OCI-LY7 (cell line): ENCODE measurements around the gene MUC22.
A peak's percentile ranks its signal among the peaks of the same experiment; 100 is the strongest.

Source experiments
- EZH2phosphoT487 ChIP-seq: fragments of 200-600 bp; sonication (generic); IDR thresholded peaks from 2 replicates; pipeline ENCODE4 v1.6.1; 2018; ENCODE audit warnings: low read depth, borderline replicate concordance, mild to moderate bottlenecking, mixed run types, antibody characterized with exemption, low read length, moderate library complexity, mixed read lengths
- TF ChIP-seq, protein P1 (sequence below): fragments of 200-600 bp; sonication (generic); conservative IDR thresholded peaks from 2 replicates; pipeline ENCODE4 v1.5.1; 2014; ENCODE audit warnings: mild to moderate bottlenecking, antibody characterized with exemption, low read length, moderate library complexity, mixed read lengths

GRCh38 chr6:31079656-31080261, 69.5 kb downstream of the MUC22 start:
- TF ChIP-seq, protein P1, sequence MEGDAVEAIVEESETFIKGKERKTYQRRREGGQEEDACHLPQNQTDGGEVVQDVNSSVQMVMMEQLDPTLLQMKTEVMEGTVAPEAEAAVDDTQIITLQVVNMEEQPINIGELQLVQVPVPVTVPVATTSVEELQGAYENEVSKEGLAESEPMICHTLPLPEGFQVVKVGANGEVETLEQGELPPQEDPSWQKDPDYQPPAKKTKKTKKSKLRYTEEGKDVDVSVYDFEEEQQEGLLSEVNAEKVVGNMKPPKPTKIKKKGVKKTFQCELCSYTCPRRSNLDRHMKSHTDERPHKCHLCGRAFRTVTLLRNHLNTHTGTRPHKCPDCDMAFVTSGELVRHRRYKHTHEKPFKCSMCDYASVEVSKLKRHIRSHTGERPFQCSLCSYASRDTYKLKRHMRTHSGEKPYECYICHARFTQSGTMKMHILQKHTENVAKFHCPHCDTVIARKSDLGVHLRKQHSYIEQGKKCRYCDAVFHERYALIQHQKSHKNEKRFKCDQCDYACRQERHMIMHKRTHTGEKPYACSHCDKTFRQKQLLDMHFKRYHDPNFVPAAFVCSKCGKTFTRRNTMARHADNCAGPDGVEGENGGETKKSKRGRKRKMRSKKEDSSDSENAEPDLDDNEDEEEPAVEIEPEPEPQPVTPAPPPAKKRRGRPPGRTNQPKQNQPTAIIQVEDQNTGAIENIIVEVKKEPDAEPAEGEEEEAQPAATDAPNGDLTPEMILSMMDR = peak; percentile 93
- TF ChIP-seq EZH2phosphoT487 = no peak
